SU-DHL-6 (cell line): Measurements from ENCODE around the gene RCAN2.

Experiments
- H2AFZ ChIP-seq: fragments of 200-600 bp; sonication (generic); 2 replicates; pipeline ENCODE4 v1.6.1; 2014; ENCODE audit warnings: low read depth, mild to moderate bottlenecking, moderate library complexity, mixed read lengths, antibody characterized with exemption, low read length; ENCODE audit not compliant: severe bottlenecking
- H3F3A ChIP-seq: fragments of 200-600 bp; shearing (Covaris generic); 2 replicates; pipeline ENCODE4 v1.6.0; 2016; ENCODE audit warnings: antibody characterized with exemption, mild to moderate bottlenecking; ENCODE audit not compliant: insufficient read depth
- H3K27ac ChIP-seq: fragments of 200-600 bp; sonication (generic); 2 replicates; pipeline ENCODE4 v1.5.1; 2016; ENCODE audit warnings: low read depth, mild to moderate bottlenecking, low read length, moderate library complexity, mixed read lengths
- H3K27me3 ChIP-seq: fragments of 200-600 bp; sonication (generic), shearing (Covaris generic); 2 replicates; pipeline ENCODE4 v1.6.0; 2014; ENCODE audit warnings: mild to moderate bottlenecking, low read length
- H3K36me3 ChIP-seq: fragments of 200-600 bp; sonication (generic); 2 replicates; pipeline ENCODE4 v1.6.1; 2014; ENCODE audit warnings: mild to moderate bottlenecking, low read length, mixed read lengths
- H3K4me2 ChIP-seq: fragments of 300-600, 200-600 bp; shearing (Covaris generic), sonication (generic); 2 replicates; pipeline ENCODE4 v1.6.0; 2014; ENCODE audit warnings: low read length, low read depth, mild to moderate bottlenecking; ENCODE audit not compliant: poor library complexity, severe bottlenecking
- H3K4me3 ChIP-seq: fragments of 200-600 bp; sonication (generic); 2 replicates; pipeline ENCODE4 v1.5.1; 2014; ENCODE audit warnings: antibody characterized with exemption, low read length, mild to moderate bottlenecking, mixed read lengths; ENCODE audit not compliant: insufficient read depth, poor library complexity, severe bottlenecking
- H3K79me2 ChIP-seq: fragments of 200-600 bp; sonication (generic); 2 replicates; pipeline ENCODE4 v1.6.1; 2014; ENCODE audit warnings: mild to moderate bottlenecking, low read length, moderate library complexity; ENCODE audit not compliant: insufficient read depth
- H3K9ac ChIP-seq: fragments of 200-600 bp; sonication (generic); 2 replicates; pipeline ENCODE4 v1.7.0; 2014; ENCODE audit warnings: mild to moderate bottlenecking, low read length
- H3K9me2 ChIP-seq: fragments of 200-600 bp; sonication (generic); replicated peaks from 2 replicates; pipeline ENCODE4 v1.6.1; 2014; ENCODE audit warnings: low read length; ENCODE audit not compliant: insufficient read depth
- H3K9me3 ChIP-seq: fragments of 200-600 bp; sonication (generic); 2 replicates; pipeline ENCODE4 v1.6.1; 2014; ENCODE audit warnings: low read length, mixed read lengths; ENCODE audit not compliant: insufficient read depth
- H4K20me1 ChIP-seq: fragments of 200-600 bp; sonication (generic); 2 replicates; pipeline ENCODE4 v1.6.1; 2014; ENCODE audit warnings: low read depth, mild to moderate bottlenecking, antibody characterized with exemption, low read length, moderate library complexity, mixed read lengths
- CTCF ChIP-seq: fragments of 200-600 bp; sonication (generic); IDR thresholded peaks from one replicate; pipeline ENCODE4 v1.5.1; 2017; ENCODE audit warnings: antibody characterized with exemption, mild to moderate bottlenecking, low read length, moderate library complexity; ENCODE audit not compliant: insufficient read depth, poor library complexity, severe bottlenecking
- EZH2phosphoT487 ChIP-seq: fragments of 200-600 bp; sonication (generic), shearing (Covaris generic); conservative IDR thresholded peaks from 2 replicates; pipeline ENCODE4 v1.6.1; 2018; ENCODE audit warnings: mild to moderate bottlenecking, antibody characterized with exemption, low read length, moderate library complexity, mixed read lengths

RCAN2 gene

GRCh38 chr6:46331461-46331860, 159.8 kb downstream of the RCAN2 start:
- no peaks in the 10 kb centered on the region for H3F3A ChIP-seq
- no peaks in the 10 kb centered on the region for H3K27me3 ChIP-seq
- no peaks in the 10 kb centered on the region for H3K9me2 ChIP-seq
- H3K4me2 ChIP-seq: no peak overlapping the region
- H3K9ac ChIP-seq: no peak overlapping the region
- no peaks in the 10 kb centered on the region for H3K79me2 ChIP-seq
- H3K27ac ChIP-seq: no peak overlapping the region
- no peaks in the 10 kb centered on the region for H4K20me1 ChIP-seq
- no peak for TF ChIP-seq EZH2phosphoT487
- TF ChIP-seq CTCF: no peak
- no peak overlapping the region for H3K4me3 ChIP-seq
- H3K36me3 ChIP-seq: no peaks in the 10 kb centered on the region
- H2AFZ ChIP-seq: no peak overlapping the region
- no peaks in the 10 kb centered on the region for H3K9me3 ChIP-seq

GRCh38 chr6:46329568-46329967, 161.7 kb downstream of the RCAN2 start:
- no peaks in the 10 kb centered on the region for H3K36me3 ChIP-seq
- H3K9ac ChIP-seq: no peak overlapping the region
- no peak overlapping the region for H3K4me2 ChIP-seq
- no peak overlapping the region for H2AFZ ChIP-seq
- H3F3A ChIP-seq: no peaks in the 10 kb centered on the region
- H3K4me3 ChIP-seq: no peak overlapping the region
- no peak overlapping the region for H3K27ac ChIP-seq
- no peaks in the 10 kb centered on the region for H3K79me2 ChIP-seq
- H3K27me3 ChIP-seq: no peaks in the 10 kb centered on the region
- H3K9me2 ChIP-seq: no peaks in the 10 kb centered on the region
- H3K9me3 ChIP-seq: no peaks in the 10 kb centered on the region
- no peaks in the 10 kb centered on the region for H4K20me1 ChIP-seq
- TF ChIP-seq EZH2phosphoT487 (no peak), CTCF (no peak)

- Histone ChIP-seq H3K27me3 (no peaks in the 10 kb centered on the region), H3K9me2 (no peaks in the 10 kb centered on the region), H3K9me3 (no peaks in the 10 kb centered on the region), H2AFZ (no peak overlapping the region), H3K9ac (no peak overlapping the region), H3K36me3 (no peaks in the 10 kb centered on the region), H4K20me1 (no peaks in the 10 kb centered on the region), H3K4me2 (no peak overlapping the region), H3K4me3 (no peak overlapping the region), H3K79me2 (no peaks in the 10 kb centered on the region), H3K27ac (no peak overlapping the region), H3F3A (no peaks in the 10 kb centered on the region)
- TF ChIP-seq CTCF (no peak), EZH2phosphoT487 (no peak)
Measured at GRCh38 chr6:46327779-46328178, 163.5 kb downstream of the RCAN2 start.
